ENCODE data around the gene LNPK. TPM values are rescaled to one million over a fixed set of nuclear protein-coding genes. Genes with fewer than 3 reads are reported as not detected.
"Not testable (repeated sequence)": the region's sequence is repeated elsewhere in the genome, so short reads cannot be mapped to it uniquely, and the experiment has no call there.

Gene LNPK
- total RNA-seq, 2 donors from 2014 or later, result 28.6 to 33.4 TPM

DNA sequence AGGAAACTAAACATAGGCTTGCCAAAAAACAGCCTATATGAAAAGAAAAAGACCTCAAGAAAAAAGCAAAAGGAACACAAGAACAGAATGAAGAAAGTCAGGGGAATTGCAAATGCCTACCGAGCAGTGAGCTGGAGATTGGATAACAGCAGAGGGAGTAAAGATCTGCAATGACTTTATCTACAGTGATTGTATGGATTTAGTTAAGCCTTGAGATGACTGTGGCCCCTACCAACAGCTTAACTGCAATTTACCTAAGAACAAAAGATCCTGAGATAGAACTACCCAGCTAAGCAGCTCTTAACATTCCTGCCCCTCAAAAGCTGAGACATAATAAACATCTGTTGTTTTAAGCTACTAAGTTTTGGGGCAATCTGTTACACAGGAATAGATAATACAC, 20.5 kb downstream of the LNPK start:
- ATAC-seq (no peak), DNase-seq (no peak)
- intact Hi-C loops (cut with DNase I), result no loop called here

DNA sequence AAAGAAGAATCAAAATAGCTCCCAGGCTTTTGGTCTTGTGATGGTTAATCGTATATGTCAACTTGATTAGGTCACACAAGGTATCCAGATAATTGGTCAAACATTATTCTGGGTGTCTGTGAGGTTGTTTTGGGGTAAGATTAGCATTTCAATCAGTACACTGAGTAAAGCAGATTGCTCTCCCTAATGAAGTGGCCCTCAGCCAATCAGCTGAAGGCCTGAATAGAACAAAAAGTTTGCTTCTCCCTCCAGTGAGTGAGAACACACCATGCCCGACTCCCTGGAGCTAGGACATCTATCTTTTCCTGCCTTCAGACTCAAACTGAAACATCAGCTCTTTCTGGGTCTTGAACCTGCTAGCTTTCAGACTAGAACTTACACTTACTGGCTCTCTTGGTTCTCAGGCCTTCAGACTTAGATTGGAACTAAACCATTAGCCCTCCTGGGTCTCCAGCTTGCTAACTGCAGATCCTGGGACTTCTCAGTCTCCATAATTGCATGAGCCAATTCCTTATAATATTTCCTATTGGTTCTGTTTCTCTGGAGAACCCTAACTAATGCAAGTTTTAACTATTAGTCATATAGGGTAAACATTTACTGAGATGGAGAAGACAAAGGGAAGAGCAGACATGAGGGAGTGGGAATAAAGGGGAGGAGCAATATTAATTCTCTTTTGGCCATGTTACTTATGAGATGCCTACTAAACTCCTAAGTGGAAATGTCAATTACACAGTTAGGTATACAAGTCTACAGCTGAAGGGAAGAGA, 25.5 kb downstream of the LNPK start:
- DNase-seq, result no peak
- intact Hi-C loops (cut with DNase I), result no loop called here

DNA sequence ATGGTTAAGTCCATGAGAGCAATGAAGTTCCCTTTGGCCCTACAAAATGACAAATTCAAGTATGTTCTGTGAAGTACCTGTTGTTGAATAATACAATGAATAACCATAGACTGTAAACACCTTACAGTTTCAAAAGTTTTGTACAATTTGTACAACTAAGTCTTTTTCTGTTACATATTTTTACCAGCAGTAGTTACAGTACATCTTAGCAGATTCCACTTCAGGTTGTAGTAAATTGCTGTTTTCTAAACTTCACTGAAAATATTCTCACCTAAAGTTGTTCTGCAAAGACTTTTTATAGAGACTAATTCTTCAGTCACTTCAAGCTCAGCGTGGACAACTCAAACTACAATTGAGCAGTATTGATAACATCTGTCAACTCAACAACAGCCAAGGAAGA, 28.7 kb downstream of the LNPK start:
- DNase-seq (no peak), ATAC-seq (no peak)
- intact Hi-C loops (cut with DNase I), result no loop called here

More for the DNA sequence above, 25.5 kb downstream of the LNPK start:
- ATAC-seq, result no peak

DNA sequence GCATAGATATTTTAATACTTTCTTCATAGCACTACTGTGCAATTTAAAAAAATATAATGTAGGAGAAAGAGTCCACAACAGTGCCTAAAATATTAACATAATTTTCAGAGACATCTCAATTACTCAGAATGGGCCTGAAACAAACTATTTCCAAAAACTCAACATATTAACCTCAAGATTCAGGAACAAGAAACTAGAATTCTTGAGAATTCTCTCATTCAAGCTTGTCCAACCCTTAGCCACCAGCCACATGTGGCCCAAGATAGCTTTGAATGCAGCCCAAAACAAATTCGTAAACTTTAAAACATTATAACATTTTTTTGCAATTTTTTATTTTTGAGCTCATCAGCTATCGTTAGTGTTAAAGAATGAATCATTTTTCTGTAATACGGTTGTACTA, 35.2 kb downstream of the LNPK start:
- DNase-seq, result no peak
- no peak for ATAC-seq
- intact Hi-C loops (cut with DNase I), result no loop called here

DNA sequence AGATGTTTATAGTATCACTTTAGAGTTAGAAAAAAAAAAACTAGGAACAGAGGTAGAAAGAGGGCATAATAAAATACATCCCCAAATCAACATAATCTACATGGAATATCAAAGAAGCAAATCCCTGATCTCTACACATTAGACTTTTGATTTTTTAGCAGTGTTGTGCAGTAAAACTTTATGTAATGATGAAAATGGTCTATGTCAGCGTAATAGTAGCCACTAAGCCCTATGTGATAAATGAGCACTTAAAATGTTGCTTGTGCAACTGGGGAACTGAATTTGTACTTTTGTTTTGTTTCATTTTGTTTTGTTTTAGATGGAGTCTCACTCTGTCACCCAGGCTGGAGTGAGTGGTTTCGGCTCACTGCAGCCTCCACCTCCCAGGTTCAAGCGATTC, 36.3 kb downstream of the LNPK start:
- intact Hi-C loops (cut with DNase I), result no loop called here
- DNase-seq, result no peak
- no peak for ATAC-seq

DNA sequence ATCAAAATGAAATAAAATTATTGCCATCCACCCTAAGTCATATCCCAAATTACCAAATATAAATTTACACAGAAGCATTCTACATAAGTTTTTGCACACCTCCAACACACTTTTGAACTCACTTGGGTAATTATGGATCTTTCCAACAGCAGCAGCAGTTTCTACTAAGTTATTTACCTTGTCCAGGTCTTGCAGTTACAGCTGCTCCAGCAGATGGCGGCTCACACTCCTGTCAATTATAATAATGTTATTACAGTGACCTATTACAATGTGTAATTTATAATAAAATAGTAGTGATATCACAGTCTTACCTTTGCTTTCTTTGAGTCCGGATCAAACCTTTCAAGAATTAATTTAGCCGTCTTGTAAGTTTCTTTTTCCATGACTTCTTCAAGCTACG, 37.9 kb downstream of the LNPK start:
- ATAC-seq, result no peak

DNA sequence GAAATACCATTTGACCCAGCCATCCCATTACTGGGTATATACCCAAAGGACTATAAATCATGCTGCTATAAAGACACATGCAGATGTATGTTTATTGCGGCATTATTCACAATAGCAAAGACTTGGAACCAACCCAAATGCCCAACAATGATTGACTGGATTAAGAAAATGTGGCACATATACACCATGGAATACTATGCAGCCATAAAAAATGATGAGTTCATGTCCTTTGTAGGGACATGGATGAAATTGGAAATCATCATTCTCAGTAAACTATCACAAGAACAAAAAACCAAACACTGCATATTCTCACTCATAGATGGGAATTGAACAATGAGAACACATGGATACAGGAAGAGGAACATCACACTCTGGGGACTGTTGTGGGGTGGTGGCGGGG, 38.9 kb downstream of the LNPK start:
- ATAC-seq; intact Hi-C loops (cut with DNase I); DNase-seq: not testable (repeated sequence)

More for the DNA sequence above, 37.9 kb downstream of the LNPK start:
- DNase-seq, result no peak
- intact Hi-C loops (cut with DNase I), result no loop called here

DNA sequence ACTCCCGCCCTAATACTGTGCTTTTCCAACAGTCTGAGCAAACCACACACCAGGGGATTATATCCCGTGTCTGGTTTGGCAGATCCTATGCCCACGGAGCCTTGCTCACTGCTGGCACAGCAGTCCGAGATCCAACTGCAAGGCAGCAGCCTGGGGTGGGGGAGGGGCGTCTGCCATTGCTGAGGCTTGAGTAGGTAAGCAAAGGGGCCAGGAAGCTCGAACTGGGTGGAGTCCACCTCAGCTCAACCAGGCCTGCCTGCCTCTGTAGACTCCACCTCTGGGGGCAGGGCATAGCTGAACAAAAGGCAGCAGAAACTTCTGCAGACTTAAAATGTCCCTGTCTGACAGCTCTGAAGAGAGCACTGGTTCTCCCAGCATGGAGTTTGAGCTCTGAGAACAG, 44.2 kb downstream of the LNPK start:
- intact Hi-C loops (cut with DNase I), result no loop called here
- no peak for DNase-seq
- ATAC-seq, result no peak

DNA sequence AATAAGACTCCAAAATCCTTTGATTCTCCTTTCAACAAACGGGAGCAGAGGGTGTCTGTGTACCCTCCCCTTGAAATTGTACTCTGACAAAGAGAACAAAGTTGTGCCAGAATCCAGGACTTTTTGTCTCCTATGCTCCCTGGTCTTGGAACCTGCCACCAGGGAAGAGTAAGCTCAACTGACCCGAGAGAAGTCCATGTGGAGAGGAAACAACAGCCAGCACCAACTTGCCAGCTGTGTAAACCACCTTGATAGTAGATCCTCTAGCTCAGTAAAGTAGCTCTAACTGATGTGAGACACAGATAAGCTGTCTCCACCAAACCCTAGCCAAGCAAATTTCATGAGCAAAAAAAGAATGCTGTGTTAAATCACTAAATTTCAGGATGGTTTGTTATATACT, 46.9 kb downstream of the LNPK start:
- intact Hi-C loops (cut with DNase I), result no loop called here
- ATAC-seq, result no peak
- DNase-seq, result no peak

DNA sequence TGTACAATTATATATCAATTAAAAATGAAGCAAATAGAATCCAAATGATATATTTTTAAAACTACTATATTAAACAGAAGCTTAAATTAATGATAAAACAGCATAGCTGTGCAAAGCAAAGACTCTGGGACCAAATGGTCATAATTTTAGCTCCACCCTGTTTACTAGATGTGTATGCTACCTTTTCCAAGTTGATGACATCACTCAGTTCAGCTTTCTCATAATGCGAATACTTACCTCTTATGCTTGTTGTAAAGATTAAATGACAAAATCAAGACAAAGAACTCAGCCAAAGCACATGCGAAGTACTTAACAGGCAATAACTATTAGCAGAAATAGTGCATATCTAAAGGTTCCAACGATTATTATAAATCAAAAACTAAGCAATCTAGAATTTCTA, 51.6 kb downstream of the LNPK start:
- ATAC-seq, result no peak
- DNase-seq, result no peak
- intact Hi-C loops (cut with DNase I), result no loop called here

DNA sequence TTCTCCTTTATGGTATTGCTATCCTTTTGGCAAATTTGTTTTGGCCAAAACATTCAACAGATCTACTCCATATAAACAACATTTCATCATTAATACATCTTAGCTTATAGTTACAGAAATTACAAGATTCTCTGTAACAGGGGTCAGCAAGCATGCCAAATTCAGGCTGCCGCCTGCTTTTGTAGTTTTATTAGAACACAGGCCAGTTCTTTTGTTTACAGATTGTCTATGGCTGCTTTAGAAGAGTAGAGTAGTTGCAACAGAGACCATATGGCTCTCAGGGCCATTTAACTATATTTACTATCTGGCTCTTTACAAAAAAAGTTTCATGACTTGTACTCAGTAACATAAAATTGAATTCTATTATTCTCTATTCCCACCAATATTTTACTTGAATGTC, 53.9 kb downstream of the LNPK start:
- ATAC-seq (no peak), DNase-seq (no peak)
- intact Hi-C loops (cut with DNase I), result no loop called here

DNA sequence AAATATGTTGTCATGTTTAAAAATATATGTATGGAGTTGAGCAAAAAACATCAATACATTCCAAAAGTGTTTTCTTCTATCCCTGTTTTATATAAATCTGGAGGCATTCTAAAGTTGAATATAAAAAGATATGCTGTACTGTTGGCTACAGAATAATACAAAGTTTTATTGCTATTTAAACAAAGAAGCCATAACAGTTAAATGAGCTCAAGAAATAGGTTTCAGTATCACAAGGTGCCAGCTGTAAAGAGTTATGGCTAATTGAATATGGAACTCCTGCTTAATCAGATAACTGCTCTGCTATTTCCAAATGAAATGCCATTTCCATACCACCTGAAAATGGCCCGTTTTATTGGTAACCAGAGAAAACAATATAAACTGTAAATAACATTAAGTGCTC, 55.0 kb downstream of the LNPK start:
- ATAC-seq, result no peak
- intact Hi-C loops (cut with DNase I), result no loop called here
- DNase-seq, result no peak

DNA sequence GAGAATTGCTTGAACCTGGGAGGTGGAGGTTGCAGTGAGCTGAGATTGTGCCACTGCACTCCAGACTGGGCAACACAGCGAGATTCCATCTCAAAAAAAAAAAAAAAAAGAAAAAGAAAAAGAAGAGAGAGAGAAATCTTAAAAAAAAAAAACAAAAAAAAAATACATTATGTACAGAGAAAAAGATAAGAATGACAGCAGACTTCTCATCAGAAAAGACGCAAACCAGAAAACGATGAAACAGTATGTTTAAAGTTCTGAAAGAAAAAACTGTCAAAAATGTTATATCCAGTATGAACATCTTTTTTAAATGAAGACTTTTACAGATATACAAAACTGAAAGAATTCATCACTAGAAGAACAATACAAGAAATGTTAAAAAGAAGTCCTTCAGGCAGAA, 60.4 kb downstream of the LNPK start:
- DNase-seq (no peak), ATAC-seq (no peak)
- intact Hi-C loops (cut with DNase I), result no loop called here

DNA sequence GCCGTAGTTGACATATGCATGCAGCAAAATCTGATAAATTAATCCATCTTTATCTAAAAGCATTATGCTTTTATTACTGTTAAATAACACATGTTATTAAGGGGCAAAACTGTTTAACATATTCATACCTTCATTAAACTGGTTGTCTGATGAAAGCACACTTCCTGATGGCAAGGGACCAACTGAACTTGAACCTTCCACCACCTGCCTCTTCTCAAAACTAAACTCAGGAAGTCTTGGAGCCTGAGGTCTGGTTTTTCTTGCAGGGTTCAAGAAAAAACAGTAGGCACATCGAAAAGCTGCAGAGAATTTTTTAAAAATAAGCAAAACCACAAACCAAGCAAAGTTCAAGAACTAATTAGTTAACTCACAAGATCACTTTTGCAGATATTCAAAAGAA, 64.9 kb downstream of the LNPK start:
- ATAC-seq (no peak), DNase-seq (no peak)
- intact Hi-C loops (cut with DNase I), result no loop called here

DNA sequence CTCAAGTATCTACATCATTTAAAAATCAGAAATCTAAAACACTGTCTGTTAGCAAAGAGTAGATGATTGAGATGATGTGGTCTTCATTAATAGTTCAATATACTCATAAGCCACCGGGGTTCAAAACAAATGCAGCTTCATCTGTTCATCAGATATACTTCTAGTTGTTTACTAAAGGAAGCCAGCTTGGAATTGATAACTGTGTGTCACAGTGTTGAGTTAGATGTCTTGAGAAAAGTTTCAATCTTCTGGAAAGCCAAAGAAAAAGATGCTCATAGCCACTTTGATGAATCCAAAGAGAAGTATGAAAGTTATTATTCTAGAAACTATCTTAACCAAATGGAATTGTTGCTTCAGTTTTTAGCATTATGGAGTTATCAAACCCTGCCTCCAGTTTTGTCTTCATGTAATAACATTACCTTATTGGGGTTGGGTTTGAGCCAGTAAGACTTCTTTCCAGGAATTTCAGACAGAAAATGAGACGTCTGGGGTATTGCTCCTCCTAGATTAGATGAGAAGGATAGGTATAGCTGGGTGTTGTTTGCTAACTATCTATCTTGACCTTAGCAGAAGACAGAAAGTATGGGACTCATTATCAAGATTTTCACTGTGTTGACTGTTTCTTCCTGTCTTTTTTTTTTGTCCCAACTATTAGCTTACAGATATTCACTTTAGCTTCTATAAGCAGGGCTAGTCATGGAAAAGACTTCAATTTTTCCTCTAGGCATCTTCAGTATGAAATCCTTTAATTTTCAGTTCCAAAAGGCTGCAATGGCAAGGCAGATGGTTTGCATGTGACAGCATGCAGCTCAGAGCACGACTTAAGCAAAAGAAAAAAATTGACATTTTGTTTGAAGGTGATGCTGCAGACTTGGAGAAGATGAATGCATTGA, 66.5 kb downstream of the LNPK start:
- no peak for ATAC-seq
- intact Hi-C loops (cut with DNase I), result no loop called here
- DNase-seq, result no peak

DNA sequence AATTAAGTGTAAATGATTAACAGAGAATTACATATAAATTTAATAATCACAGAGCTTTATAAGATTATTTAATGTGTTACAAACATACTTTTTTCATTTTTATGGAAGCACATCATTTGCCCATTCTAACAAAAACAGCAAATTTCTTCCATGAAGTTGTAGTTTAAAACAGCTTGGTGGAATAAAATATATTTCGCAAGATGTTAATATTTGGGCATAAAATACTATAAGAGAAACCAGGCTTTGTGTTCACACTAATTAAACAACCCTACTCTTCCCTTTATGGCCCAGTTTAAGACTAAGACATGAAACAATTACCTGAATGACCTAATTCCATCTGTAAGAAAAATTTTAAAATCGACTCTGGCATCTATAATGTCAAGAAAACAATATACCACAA, 69.4 kb downstream of the LNPK start:
- DNase-seq (no peak), ATAC-seq (no peak)
- intact Hi-C loops (cut with DNase I), result no loop called here

DNA sequence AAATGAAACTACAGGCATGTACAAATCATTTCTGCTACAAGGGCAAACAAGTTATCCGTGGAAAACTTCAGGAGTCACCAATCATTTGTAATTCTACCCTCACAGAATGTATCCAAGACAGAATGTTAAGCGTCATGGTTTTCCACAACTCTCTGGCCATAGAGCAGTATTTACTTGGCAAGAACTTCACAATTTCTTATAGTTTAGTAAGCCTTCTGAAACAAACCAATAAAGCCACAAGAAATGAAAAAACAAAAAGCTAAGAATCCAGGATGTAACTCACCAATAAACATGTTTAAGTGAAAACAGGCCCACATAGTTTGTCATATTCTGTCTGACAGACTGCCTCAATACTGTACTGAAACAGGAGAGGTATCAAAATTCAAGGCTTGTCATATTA, 70.3 kb downstream of the LNPK start:
- ATAC-seq (no peak), DNase-seq (no peak)
- intact Hi-C loops (cut with DNase I), result no loop called here

DNA sequence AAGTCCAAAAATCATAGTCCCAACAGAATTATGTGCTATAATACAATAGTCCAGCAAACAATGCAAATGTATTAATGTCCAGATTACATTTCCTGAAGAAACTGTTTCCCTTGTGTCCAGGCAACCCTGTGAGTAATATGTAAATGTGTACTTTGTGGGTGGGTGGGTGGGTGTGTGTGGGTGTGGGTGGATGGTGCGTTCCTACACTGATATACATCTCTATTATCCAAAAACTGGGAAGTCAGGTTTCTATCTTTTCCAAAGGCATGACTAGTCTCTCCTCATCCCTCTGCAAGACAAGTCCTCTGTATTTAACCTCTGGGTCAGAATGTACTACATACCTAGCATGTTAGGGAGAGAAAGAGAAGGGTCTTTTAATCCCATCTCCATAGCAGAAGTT, 71.6 kb downstream of the LNPK start:
- intact Hi-C loops (cut with DNase I), result no loop called here

DNA sequence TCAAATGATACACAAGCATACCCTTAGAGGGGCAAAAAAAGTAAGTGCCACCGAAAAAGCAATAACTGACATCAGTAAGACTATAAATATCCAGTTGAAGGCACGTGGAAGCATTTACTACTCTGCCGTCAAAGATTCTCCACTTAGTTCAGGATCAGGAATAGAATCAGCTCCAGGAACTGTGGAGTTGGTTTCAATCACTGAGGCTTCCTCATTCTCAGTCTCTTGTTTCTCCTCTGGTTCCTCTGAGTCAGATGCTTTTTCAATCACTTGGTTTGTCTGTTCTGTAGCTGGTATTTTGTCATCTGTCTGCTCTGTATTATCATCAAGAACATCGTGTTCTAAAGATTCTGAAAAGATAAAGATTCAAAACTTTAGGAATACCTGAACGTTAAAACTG, 72.2 kb downstream of the LNPK start:
- ATAC-seq (no peak), DNase-seq (no peak)
- intact Hi-C loops (cut with DNase I), result no loop called here

More for the DNA sequence above, 71.6 kb downstream of the LNPK start:
- DNase-seq (no peak), ATAC-seq (no peak)

DNA sequence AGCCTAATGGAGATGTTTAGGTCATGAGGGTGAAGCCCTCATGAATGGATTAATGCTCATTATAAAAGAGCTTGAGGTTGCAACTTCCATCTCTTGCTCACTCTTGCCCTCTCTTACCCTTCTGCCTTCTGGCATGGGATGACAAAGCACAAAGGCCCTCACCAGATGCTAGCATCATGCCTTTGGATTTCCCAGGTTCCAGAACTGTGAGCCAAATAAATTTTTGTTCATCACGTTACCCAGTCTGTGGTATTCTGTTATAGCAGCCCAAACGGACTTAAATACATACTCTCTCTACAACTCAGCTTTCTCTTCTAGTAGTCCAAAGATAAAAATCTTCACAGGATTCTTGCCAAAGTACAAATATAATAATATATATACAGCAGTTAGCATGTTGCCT, 75.8 kb downstream of the LNPK start:
- intact Hi-C loops (cut with DNase I), result no loop called here
- DNase-seq (no peak), ATAC-seq (no peak)

DNA sequence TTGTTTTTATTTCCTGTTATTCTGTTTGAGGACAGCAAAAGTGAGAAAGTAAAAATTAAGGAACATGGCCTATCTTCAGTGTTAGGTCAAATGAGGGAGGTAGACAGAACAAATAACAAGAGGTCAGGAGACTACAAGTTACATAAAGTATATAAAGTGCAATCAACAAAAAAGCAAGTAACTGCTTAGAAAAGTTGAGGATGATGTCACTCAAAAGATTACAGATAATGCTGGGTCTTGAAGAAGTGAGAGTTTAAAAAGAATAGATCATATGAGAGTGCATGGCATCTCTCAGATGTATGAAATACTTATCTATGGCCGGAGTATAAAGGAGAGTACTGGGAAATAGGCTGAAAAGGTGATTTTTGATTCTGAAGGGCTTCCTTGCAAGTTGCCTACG, 79.9 kb downstream of the LNPK start:
- no peak for DNase-seq
- intact Hi-C loops (cut with DNase I), result no loop called here
- ATAC-seq, result no peak
